ENCODE data around the gene KHDRBS2.
"Not testable (repeated sequence)": the region's sequence is repeated elsewhere in the genome, so short reads cannot be mapped to it uniquely, and the experiment has no call there.

The KHDRBS2 gene

GRCh38 chr6:61810047-61810446, 476.0 kb downstream of the KHDRBS2 start:
- Histone ChIP-seq H3K27me3 (ENCODE audit: control insufficient read depth, insufficient read depth, low read length) (no peaks in the 10 kb centered on the region), H3K4me3 (ENCODE audit: low read length) (no peak overlapping the region), H3K9me3 (ENCODE audit: control insufficient read depth, low read length) (no peaks in the 10 kb centered on the region), H3K36me3 (ENCODE audit: control insufficient read depth, insufficient read depth, low read length) (no peaks in the 10 kb centered on the region), H3K9ac (ENCODE audit: low read length) (no peak overlapping the region), H3K4me1 (ENCODE audit: control insufficient read depth, insufficient read depth, low read length) (no peaks in the 10 kb centered on the region)

- Histone ChIP-seq H3K36me3 (ENCODE audit: control insufficient read depth, insufficient read depth, low read length) (no peaks in the 10 kb centered on the region), H3K9me3 (ENCODE audit: control insufficient read depth, low read length) (no peaks in the 10 kb centered on the region), H3K4me3 (ENCODE audit: low read length) (no peak overlapping the region), H3K4me1 (ENCODE audit: control insufficient read depth, insufficient read depth, low read length) (no peaks in the 10 kb centered on the region), H3K27me3 (ENCODE audit: control insufficient read depth, insufficient read depth, low read length) (no peaks in the 10 kb centered on the region), H3K9ac (ENCODE audit: low read length) (no peak overlapping the region)
Observed at GRCh38 chr6:61809004-61809595, 476.9 kb downstream of the KHDRBS2 start.

- Histone ChIP-seq H3K36me3 (ENCODE audit: control insufficient read depth, insufficient read depth, low read length) (no peaks in the 10 kb centered on the region), H3K4me3 (ENCODE audit: low read length) (no peak overlapping the region), H3K9me3 (ENCODE audit: control insufficient read depth, low read length) (no peaks in the 10 kb centered on the region), H3K27me3 (ENCODE audit: control insufficient read depth, insufficient read depth, low read length) (no peaks in the 10 kb centered on the region), H3K9ac (ENCODE audit: low read length) (no peak overlapping the region), H3K4me1 (ENCODE audit: control insufficient read depth, insufficient read depth, low read length) (no peaks in the 10 kb centered on the region)
Observed at GRCh38 chr6:61787998-61788397, 498.0 kb downstream of the KHDRBS2 start.

GRCh38 chr6:61769446-61769845, 516.6 kb downstream of the KHDRBS2 start:
- not testable (repeated sequence) for H3K9ac ChIP-seq (ENCODE audit: low read length); H3K4me3 ChIP-seq (ENCODE audit: low read length); H3K36me3 ChIP-seq (ENCODE audit: control insufficient read depth, insufficient read depth, low read length); H3K9me3 ChIP-seq (ENCODE audit: control insufficient read depth, low read length); H3K4me1 ChIP-seq (ENCODE audit: control insufficient read depth, insufficient read depth, low read length); H3K27me3 ChIP-seq (ENCODE audit: control insufficient read depth, insufficient read depth, low read length)

GRCh38 chr6:61755739-61756138, 530.3 kb downstream of the KHDRBS2 start:
- H3K9me3 ChIP-seq (ENCODE audit: control insufficient read depth, low read length) = no peaks in the 10 kb centered on the region

GRCh38 chr6:61751986-61752385, 534.0 kb downstream of the KHDRBS2 start:
- no peak overlapping the region for H3K4me3 ChIP-seq (ENCODE audit: low read length)
- no peaks in the 10 kb centered on the region for H3K4me1 ChIP-seq (ENCODE audit: control insufficient read depth, insufficient read depth, low read length)
- no peaks in the 10 kb centered on the region for H3K36me3 ChIP-seq (ENCODE audit: control insufficient read depth, insufficient read depth, low read length)
- no peak overlapping the region for H3K9ac ChIP-seq (ENCODE audit: low read length)
- H3K27me3 ChIP-seq (ENCODE audit: control insufficient read depth, insufficient read depth, low read length) = no peaks in the 10 kb centered on the region
- H3K9me3 ChIP-seq (ENCODE audit: control insufficient read depth, low read length) = no peaks in the 10 kb centered on the region

More at GRCh38 chr6:61755739-61756138, 530.3 kb downstream of the KHDRBS2 start:
- Histone ChIP-seq H3K36me3 (ENCODE audit: control insufficient read depth, insufficient read depth, low read length) (no peaks in the 10 kb centered on the region), H3K27me3 (ENCODE audit: control insufficient read depth, insufficient read depth, low read length) (no peaks in the 10 kb centered on the region), H3K4me1 (ENCODE audit: control insufficient read depth, insufficient read depth, low read length) (no peaks in the 10 kb centered on the region), H3K9ac (ENCODE audit: low read length) (no peak overlapping the region), H3K4me3 (ENCODE audit: low read length) (no peak overlapping the region)

- H3K27me3 ChIP-seq (ENCODE audit: control insufficient read depth, insufficient read depth, low read length) = no peaks in the 10 kb centered on the region
- H3K4me1 ChIP-seq (ENCODE audit: control insufficient read depth, insufficient read depth, low read length) = no peaks in the 10 kb centered on the region
- no peaks in the 10 kb centered on the region for H3K9me3 ChIP-seq (ENCODE audit: control insufficient read depth, low read length)
- H3K4me3 ChIP-seq (ENCODE audit: low read length) = no peak overlapping the region
- H3K9ac ChIP-seq (ENCODE audit: low read length) = no peak overlapping the region
- no peaks in the 10 kb centered on the region for H3K36me3 ChIP-seq (ENCODE audit: control insufficient read depth, insufficient read depth, low read length)
Observed at GRCh38 chr6:61745994-61746393, 540.0 kb downstream of the KHDRBS2 start.

- no peaks in the 10 kb centered on the region for H3K36me3 ChIP-seq (ENCODE audit: control insufficient read depth, insufficient read depth, low read length)
- H3K9me3 ChIP-seq (ENCODE audit: control insufficient read depth, low read length) = no peaks in the 10 kb centered on the region
- H3K4me1 ChIP-seq (ENCODE audit: control insufficient read depth, insufficient read depth, low read length) = no peaks in the 10 kb centered on the region
Observed at GRCh38 chr6:61711849-61712248, 574.2 kb downstream of the KHDRBS2 start.

GRCh38 chr6:61688165-61688564, 597.9 kb downstream of the KHDRBS2 start:
- H3K4me3 ChIP-seq (ENCODE audit: low read length) = no peak overlapping the region
- no peak overlapping the region for H3K9ac ChIP-seq (ENCODE audit: low read length)
- H3K9me3 ChIP-seq (ENCODE audit: control insufficient read depth, low read length) = no peaks in the 10 kb centered on the region
- no peaks in the 10 kb centered on the region for H3K36me3 ChIP-seq (ENCODE audit: control insufficient read depth, insufficient read depth, low read length)
- H3K4me1 ChIP-seq (ENCODE audit: control insufficient read depth, insufficient read depth, low read length) = no peaks in the 10 kb centered on the region
- no peaks in the 10 kb centered on the region for H3K27me3 ChIP-seq (ENCODE audit: control insufficient read depth, insufficient read depth, low read length)

More at GRCh38 chr6:61711849-61712248, 574.2 kb downstream of the KHDRBS2 start:
- Histone ChIP-seq H3K4me3 (ENCODE audit: low read length) (no peak overlapping the region), H3K27me3 (ENCODE audit: control insufficient read depth, insufficient read depth, low read length) (no peaks in the 10 kb centered on the region), H3K9ac (ENCODE audit: low read length) (no peak overlapping the region)

GRCh38 chr6:61682562-61682961, 603.5 kb downstream of the KHDRBS2 start:
- no peaks in the 10 kb centered on the region for H3K4me1 ChIP-seq (ENCODE audit: control insufficient read depth, insufficient read depth, low read length)
- H3K4me3 ChIP-seq (ENCODE audit: low read length) = no peak overlapping the region

GRCh38 chr6:61679625-61680024, 606.4 kb downstream of the KHDRBS2 start:
- H3K4me1 ChIP-seq (ENCODE audit: control insufficient read depth, insufficient read depth, low read length) = no peaks in the 10 kb centered on the region
- H3K4me3 ChIP-seq (ENCODE audit: low read length) = no peak overlapping the region

More at GRCh38 chr6:61682562-61682961, 603.5 kb downstream of the KHDRBS2 start:
- Histone ChIP-seq H3K36me3 (ENCODE audit: control insufficient read depth, insufficient read depth, low read length) (no peaks in the 10 kb centered on the region), H3K9ac (ENCODE audit: low read length) (no peak overlapping the region), H3K27me3 (ENCODE audit: control insufficient read depth, insufficient read depth, low read length) (no peaks in the 10 kb centered on the region), H3K9me3 (ENCODE audit: control insufficient read depth, low read length) (no peaks in the 10 kb centered on the region)

GRCh38 chr6:61675734-61676133, 610.3 kb downstream of the KHDRBS2 start:
- Histone ChIP-seq H3K4me1 (ENCODE audit: control insufficient read depth, insufficient read depth, low read length) (no peaks in the 10 kb centered on the region), H3K9ac (ENCODE audit: low read length) (no peak overlapping the region), H3K27me3 (ENCODE audit: control insufficient read depth, insufficient read depth, low read length) (no peaks in the 10 kb centered on the region), H3K4me3 (ENCODE audit: low read length) (no peak overlapping the region), H3K9me3 (ENCODE audit: control insufficient read depth, low read length) (no peaks in the 10 kb centered on the region), H3K36me3 (ENCODE audit: control insufficient read depth, insufficient read depth, low read length) (no peaks in the 10 kb centered on the region)

More at GRCh38 chr6:61679625-61680024, 606.4 kb downstream of the KHDRBS2 start:
- no peaks in the 10 kb centered on the region for H3K36me3 ChIP-seq (ENCODE audit: control insufficient read depth, insufficient read depth, low read length)
- H3K9ac ChIP-seq (ENCODE audit: low read length) = no peak overlapping the region
- H3K27me3 ChIP-seq (ENCODE audit: control insufficient read depth, insufficient read depth, low read length) = no peaks in the 10 kb centered on the region
- H3K9me3 ChIP-seq (ENCODE audit: control insufficient read depth, low read length) = no peaks in the 10 kb centered on the region

- no peaks in the 10 kb centered on the region for H3K4me1 ChIP-seq (ENCODE audit: control insufficient read depth, insufficient read depth, low read length)
- H3K36me3 ChIP-seq (ENCODE audit: control insufficient read depth, insufficient read depth, low read length) = no peaks in the 10 kb centered on the region
- H3K4me3 ChIP-seq (ENCODE audit: low read length) = no peak overlapping the region
- no peak overlapping the region for H3K9ac ChIP-seq (ENCODE audit: low read length)
- no peaks in the 10 kb centered on the region for H3K9me3 ChIP-seq (ENCODE audit: control insufficient read depth, low read length)
- H3K27me3 ChIP-seq (ENCODE audit: control insufficient read depth, insufficient read depth, low read length) = no peaks in the 10 kb centered on the region
Observed at GRCh38 chr6:61649845-61650244, 636.2 kb downstream of the KHDRBS2 start.

Data from mucosa of stomach (tissue), 1 donor.